ENCODE measurements around the gene OPCML.

Gene OPCML

GRCh38 chr11:133118563-133119268, 413.6 kb downstream of the OPCML start:
- DNase-seq, result no peak

GRCh38 chr11:133115099-133115498, 417.2 kb downstream of the OPCML start:
- no peak for DNase-seq

GRCh38 chr11:133107763-133108162, 424.5 kb downstream of the OPCML start:
- DNase-seq, result no peak

- DNase-seq, result no peak
Observed at GRCh38 chr11:133107136-133107535, 425.2 kb downstream of the OPCML start.

- DNase-seq, result no peak
Observed at GRCh38 chr11:133106417-133106816, 425.9 kb downstream of the OPCML start.

- no peak for DNase-seq
Observed at GRCh38 chr11:133104009-133104744, 428.1 kb downstream of the OPCML start.

GRCh38 chr11:133096981-133097380, 435.3 kb downstream of the OPCML start:
- DNase-seq, result no peak

- DNase-seq, result no peak
Observed at GRCh38 chr11:133086518-133086917, 445.8 kb downstream of the OPCML start.

GRCh38 chr11:133082841-133083488, 449.3 kb downstream of the OPCML start:
- DNase-seq, result peak in 1 of 4 experiments; percentile 10

GRCh38 chr11:133082453-133082781, 449.9 kb downstream of the OPCML start:
- no peak for DNase-seq

- DNase-seq, result no peak
Observed at GRCh38 chr11:133081730-133082452, 450.4 kb downstream of the OPCML start.

- no peak for DNase-seq
Observed at GRCh38 chr11:133081020-133081419, 451.3 kb downstream of the OPCML start.

- no peak for DNase-seq
Observed at GRCh38 chr11:133078591-133079404, 453.5 kb downstream of the OPCML start.

GRCh38 chr11:133078012-133078411, 454.3 kb downstream of the OPCML start:
- no peak for DNase-seq

- no peak for DNase-seq
Observed at GRCh38 chr11:133075351-133075750, 456.9 kb downstream of the OPCML start.

GRCh38 chr11:133072858-133073582, 459.3 kb downstream of the OPCML start:
- no peak for DNase-seq

GRCh38 chr11:133072378-133072777, 459.9 kb downstream of the OPCML start:
- no peak for DNase-seq

- no peak for DNase-seq
Observed at GRCh38 chr11:133070791-133071190, 461.5 kb downstream of the OPCML start.

- DNase-seq, result no peak
Observed at GRCh38 chr11:133070021-133070713, 462.1 kb downstream of the OPCML start.

- no peak for DNase-seq
Observed at GRCh38 chr11:133065847-133066485, 466.3 kb downstream of the OPCML start.

- DNase-seq, result no peak
Observed at GRCh38 chr11:133064961-133065360, 467.3 kb downstream of the OPCML start.
